Peyer's patch (tissue), 4 donors: Measurements from ENCODE around the gene KRTAP10-11. TPM values are rescaled to one million over a fixed set of nuclear protein-coding genes. Genes with fewer than 3 reads are reported as not detected.
"Not testable (repeated sequence)": the region's sequence is repeated elsewhere in the genome, so short reads cannot be mapped to it uniquely, and the experiment has no call there.

ENCODE experiments used
- DNase-seq, 3 donors: peaks; one replicate each; pipeline ENCODE4 v3.0.0-alpha.2; 2017 to 2019
- H3K27ac ChIP-seq, 4 donors: fragments of 200-600 bp; sonication (generic); one replicate each; pipeline ENCODE4 v1.5.1; 2016 to 2019
- H3K27me3 ChIP-seq, 2 donors: fragments of 200-600 bp; sonication (generic); one replicate each; pipeline ENCODE4 v1.5.1; 2019
- H3K36me3 ChIP-seq, 3 donors: fragments of 200-600 bp; sonication (generic); one replicate each; pipeline ENCODE4 v1.5.1; 2016 to 2019
- H3K4me1 ChIP-seq, 4 donors: fragments of 200-600 bp; sonication (generic); one replicate each; pipeline ENCODE4 v1.5.1; 2016 to 2019
- H3K4me3 ChIP-seq, 4 donors: fragments of 200-600 bp; sonication (generic); 1 replicate in 3 of 4; 2 replicates in 1 of 4; pipeline ENCODE4 v1.5.1; 2016 to 2019; ENCODE audit warnings: mild to moderate bottlenecking in 1 of 4
- H3K9me3 ChIP-seq, 4 donors: fragments of 200-600 bp; sonication (generic); one replicate each; pipeline ENCODE4 v1.5.1; 2016 to 2019; ENCODE audit warnings: mild to moderate bottlenecking in 1 of 4
- POLR2A ChIP-seq, 2 donors: fragments of 450-650 bp; IDR thresholded peaks; one replicate each; pipeline ENCODE4 v1.5.1; 2017; ENCODE audit warnings: antibody characterized with exemption in 2 of 2, mild to moderate bottlenecking in 2 of 2, moderate library complexity in 2 of 2
- total RNA-seq, 4 donors: library from RNA; depleted of rRNA; stranded (reverse); fragments of >200 nt; gene quantifications; one replicate each; pipeline ENCODE4 v1.1.0, GENCODE V29; 2016
- TF ChIP-seq, protein P1 (sequence below), 6 experiments: fragments of 450-650 bp in 4 of 6; fragments of 200-600 bp in 2 of 6; sonication (generic) in 1 of 6; IDR thresholded peaks; one replicate each; pipeline ENCODE4 v1.5.1; 2017 to 2019; ENCODE audit warnings: antibody characterized with exemption in 6 of 6, mild to moderate bottlenecking in 3 of 6, moderate library complexity in 1 of 6

KRTAP10-11 gene
- total RNA-seq, 4 donors from 2014 or later: not detected

DNA sequence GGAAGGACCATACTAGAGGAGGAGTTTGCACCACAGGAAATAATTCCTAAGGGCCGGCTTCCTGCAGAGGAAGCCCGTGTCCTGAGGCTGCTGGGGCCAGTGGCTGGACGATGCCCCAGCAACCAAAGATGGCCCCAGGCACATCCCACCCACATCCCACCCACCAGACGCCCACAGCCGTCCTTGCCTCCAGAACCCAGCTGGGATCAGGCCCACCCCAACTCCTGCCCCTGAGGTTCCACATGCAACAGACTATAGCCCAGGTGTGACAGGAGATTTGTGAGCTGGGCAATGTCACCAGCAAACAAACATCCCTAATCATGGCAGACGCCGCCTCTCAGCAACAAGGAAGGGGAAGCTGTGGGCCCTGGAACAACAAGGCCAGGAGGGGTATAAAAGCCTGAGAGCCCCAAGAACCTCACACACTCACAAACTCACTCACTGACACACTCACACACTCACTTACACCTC lies 19.5 kb upstream of the KRTAP10-11 start, which contains the start of gene KRTAP10-9:
TSS of gene KRTAP10-9 (plus strand) at position 421 of the 471 bp plus-strand sequence. CDS start 79 bp downstream, outside the sequence.
- TF ChIP-seq, protein P1, sequence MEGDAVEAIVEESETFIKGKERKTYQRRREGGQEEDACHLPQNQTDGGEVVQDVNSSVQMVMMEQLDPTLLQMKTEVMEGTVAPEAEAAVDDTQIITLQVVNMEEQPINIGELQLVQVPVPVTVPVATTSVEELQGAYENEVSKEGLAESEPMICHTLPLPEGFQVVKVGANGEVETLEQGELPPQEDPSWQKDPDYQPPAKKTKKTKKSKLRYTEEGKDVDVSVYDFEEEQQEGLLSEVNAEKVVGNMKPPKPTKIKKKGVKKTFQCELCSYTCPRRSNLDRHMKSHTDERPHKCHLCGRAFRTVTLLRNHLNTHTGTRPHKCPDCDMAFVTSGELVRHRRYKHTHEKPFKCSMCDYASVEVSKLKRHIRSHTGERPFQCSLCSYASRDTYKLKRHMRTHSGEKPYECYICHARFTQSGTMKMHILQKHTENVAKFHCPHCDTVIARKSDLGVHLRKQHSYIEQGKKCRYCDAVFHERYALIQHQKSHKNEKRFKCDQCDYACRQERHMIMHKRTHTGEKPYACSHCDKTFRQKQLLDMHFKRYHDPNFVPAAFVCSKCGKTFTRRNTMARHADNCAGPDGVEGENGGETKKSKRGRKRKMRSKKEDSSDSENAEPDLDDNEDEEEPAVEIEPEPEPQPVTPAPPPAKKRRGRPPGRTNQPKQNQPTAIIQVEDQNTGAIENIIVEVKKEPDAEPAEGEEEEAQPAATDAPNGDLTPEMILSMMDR (IDR thresholded peaks at IDR 0.05): no peak
- Histone ChIP-seq H3K4me3 (no peak within 1 kb of the TSS), H3K27ac (no peak within 1 kb of the TSS), H3K9me3 (peaks cover 0 to 14% (median 3%) of the 10 kb centered on the region in 4 donors), H3K4me1 (no peaks in the 10 kb centered on the region), H3K27me3 (no peaks in the 10 kb centered on the region), H3K36me3 (no peaks in the 10 kb centered on the region)
- DNase-seq: no peak

DNA sequence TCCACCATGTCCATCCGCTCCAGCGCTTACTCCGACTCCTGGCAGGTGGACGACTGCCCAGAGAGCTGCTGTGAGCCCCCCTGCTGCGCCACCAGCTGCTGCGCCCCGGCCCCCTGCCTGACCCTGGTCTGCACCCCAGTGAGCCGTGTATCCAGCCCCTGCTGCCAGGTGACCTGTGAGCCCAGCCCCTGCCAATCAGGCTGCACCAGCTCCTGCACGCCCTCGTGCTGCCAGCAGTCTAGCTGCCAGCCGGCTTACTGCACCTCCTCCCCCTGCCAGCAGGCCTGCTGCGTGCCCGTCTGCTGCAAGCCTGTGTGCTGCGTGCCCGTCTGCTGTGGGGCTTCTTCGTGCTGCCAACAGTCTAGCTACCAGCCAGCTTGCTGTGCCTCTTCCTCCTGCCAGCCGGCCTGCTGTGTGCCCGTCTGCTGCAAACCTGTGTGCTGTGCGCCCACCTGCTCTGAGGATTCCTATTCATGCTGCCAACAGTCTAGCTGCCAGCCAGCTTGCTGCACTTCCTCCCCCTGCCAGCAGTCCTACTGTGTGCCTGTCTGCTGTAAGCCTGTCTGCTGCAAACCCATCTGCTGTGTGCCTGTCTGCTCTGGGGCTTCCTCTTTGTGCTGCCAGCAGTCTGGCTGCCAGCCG lies 18.9 kb upstream of the KRTAP10-11 start:
- not testable (repeated sequence) for H3K4me3 ChIP-seq, H3K27ac ChIP-seq, H3K27me3 ChIP-seq, H3K36me3 ChIP-seq, DNase-seq, H3K4me1 ChIP-seq
- peaks cover 0 to 20% (median 3%) of the 10 kb centered on the region in 4 donors for H3K9me3 ChIP-seq

DNA sequence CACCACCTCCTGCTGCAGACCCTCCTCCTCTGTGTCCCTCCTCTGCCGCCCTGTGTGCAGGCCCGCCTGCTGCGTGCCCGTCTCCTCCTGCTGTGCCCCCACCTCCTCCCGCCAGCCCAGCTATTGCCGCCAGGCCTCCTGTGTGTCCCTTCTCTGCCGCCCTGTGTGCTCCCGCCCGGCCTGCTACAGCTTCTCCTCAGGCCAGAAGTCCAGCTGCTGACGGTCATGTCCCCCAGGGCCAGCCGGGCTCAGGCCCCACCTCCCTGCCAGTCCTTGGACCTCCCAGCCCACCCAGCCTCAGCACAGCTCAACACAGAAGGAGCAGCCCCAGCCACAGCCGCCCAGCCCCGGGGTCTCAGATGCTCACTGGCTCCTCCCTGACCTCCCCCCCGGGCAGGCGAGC lies 18.4 kb upstream of the KRTAP10-11 start:
- not testable (repeated sequence) for DNase-seq, H3K27me3 ChIP-seq, H3K36me3 ChIP-seq, H3K4me1 ChIP-seq, H3K27ac ChIP-seq, H3K4me3 ChIP-seq
- H3K9me3 ChIP-seq: peaks cover 0 to 19% (median 3%) of the 10 kb centered on the region in 4 donors

DNA sequence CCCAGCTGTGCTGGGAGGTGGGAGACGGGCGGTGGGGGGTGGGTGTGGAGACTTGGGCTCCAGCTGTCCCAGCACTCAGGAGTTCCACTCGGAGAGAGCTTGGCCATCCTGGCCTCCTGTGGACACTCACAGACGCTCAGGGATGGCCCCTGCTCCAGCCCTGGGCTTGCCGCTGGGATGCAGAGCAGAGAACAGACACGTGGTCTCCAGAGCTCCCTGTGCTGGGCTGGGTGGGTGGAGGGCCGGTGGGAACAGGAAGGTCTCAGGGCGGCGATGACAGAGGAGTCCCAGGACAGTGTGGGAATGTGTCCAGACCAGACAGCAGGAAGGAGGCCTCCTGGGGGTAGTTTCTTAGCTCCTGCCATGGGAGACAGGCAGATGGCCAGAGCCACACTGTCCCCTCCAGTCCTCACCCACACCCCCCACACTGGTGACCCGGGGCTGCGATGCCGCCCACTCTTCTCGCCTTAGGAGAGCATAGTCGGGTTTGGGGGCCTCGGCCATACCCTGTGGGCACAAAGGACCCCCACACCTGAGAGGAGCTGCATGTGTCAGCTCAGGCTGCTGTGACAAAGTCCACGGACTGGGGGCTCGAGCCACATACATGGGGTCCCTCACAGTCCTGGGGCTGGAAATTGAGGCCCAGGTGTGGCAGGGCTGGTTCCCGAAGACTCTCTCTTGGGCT lies 17.4 kb upstream of the KRTAP10-11 start:
- Histone ChIP-seq H3K27me3 (no peaks in the 10 kb centered on the region), H3K9me3 (peaks cover 0 to 15% (median 3%) of the 10 kb centered on the region in 4 donors), H3K4me3 (no peak overlapping the region), H3K36me3 (no peaks in the 10 kb centered on the region), H3K27ac (no peak overlapping the region), H3K4me1 (no peaks in the 10 kb centered on the region)
- TF ChIP-seq, protein P1 (IDR thresholded peaks at IDR 0.05): no peak
- TF ChIP-seq POLR2A (IDR thresholded peaks at IDR 0.05): no peak
- no peak for DNase-seq

DNA sequence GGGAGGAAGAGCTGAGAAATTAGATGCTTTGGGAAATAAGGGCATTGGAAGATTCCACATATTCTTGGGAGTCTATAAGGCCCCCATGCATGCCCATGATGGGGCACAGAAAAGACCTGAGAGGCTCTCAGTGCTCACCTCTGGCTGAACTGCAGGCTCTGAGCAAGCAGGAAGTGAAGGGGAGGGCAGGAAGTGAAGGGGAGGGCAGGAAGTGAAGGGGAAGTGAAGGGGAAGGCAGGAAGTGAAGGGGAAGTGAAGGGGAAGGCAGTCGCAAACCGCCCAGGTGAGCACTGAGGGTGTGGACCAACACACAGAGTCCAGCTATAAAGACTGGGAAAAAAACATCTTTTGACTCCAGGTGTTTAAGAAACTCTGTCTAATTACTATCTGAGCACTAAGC lies 15.8 kb upstream of the KRTAP10-11 start:
- no peak overlapping the region for H3K4me3 ChIP-seq
- H3K4me1 ChIP-seq: no peaks in the 10 kb centered on the region
- no peak overlapping the region for H3K27ac ChIP-seq
- no peak for TF ChIP-seq POLR2A (IDR thresholded peaks at IDR 0.05)
- TF ChIP-seq, protein P1 (IDR thresholded peaks at IDR 0.05): no peak
- peaks cover 0 to 15% (median 3%) of the 10 kb centered on the region in 4 donors for H3K9me3 ChIP-seq
- DNase-seq: no peak
- H3K36me3 ChIP-seq: no peaks in the 10 kb centered on the region
- no peaks in the 10 kb centered on the region for H3K27me3 ChIP-seq

DNA sequence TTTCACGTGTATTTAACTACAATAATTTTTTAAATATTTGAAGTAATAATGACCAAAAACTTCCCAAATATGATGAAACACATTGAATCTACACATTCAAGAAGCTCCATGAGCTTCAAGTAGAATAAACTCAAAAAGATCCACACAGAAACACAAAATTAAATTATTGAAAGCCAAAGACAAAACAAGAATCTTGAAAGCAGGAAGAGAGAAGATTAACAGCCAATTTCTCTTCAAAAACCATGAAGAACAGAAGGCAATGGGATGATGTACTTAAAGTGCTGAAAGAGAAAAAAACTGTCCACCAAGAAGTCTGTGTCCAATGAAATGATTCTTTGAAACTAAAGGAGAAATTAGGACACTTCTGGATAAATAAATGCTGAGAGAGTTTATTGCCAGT lies 14.1 kb upstream of the KRTAP10-11 start:
- no peaks in the 10 kb centered on the region for H3K4me1 ChIP-seq
- no peaks in the 10 kb centered on the region for H3K36me3 ChIP-seq
- TF ChIP-seq, protein P1 (IDR thresholded peaks at IDR 0.05): no peak
- H3K27me3 ChIP-seq: no peaks in the 10 kb centered on the region
- H3K9me3 ChIP-seq: peaks cover 0 to 15% (median 3%) of the 10 kb centered on the region in 4 donors
- no peak for DNase-seq
- no peak overlapping the region for H3K4me3 ChIP-seq
- no peak overlapping the region for H3K27ac ChIP-seq
